ENCODE results near the gene NEURL2. TPM values are rescaled to one million over a fixed set of nuclear protein-coding genes. Genes with fewer than 3 reads are reported as not detected.

Gene NEURL2
- total RNA-seq, 4 donors from 2014 or later = 6.5 to 12.9 (median 9.5) TPM

- intact Hi-C loops (cut with DNase I; ENCODE audit: low total_unique reads) = no loop called here
- no peak for DNase-seq (ENCODE audit: low spot score in 2 of 2)
- no peak overlapping the region for H3K4me3 ChIP-seq (ENCODE audit: low read depth, poor library complexity, severe bottlenecking)
- WGBS, 2 donors = 89 to 90% methylated on average over 12 of the region's 12 CpGs
- no peak for TF ChIP-seq POLR2A (IDR thresholded peaks at IDR 0.05)
- TF ChIP-seq CTCF (IDR thresholded peaks at IDR 0.05) = peak in 1 of 3 donors; percentile 7
Measured at GRCh38 chr20:45909336-45909808, 18.4 kb upstream of the NEURL2 start.

- no peak for DNase-seq (ENCODE audit: low spot score in 2 of 2)
- WGBS, 2 donors = 92 to 98% methylated on average over 2 of the region's 2 CpGs
- no peak overlapping the region for H3K4me3 ChIP-seq (ENCODE audit: low read depth, poor library complexity, severe bottlenecking)
- no peak for TF ChIP-seq CTCF (IDR thresholded peaks at IDR 0.05)
- no peak for TF ChIP-seq POLR2A (IDR thresholded peaks at IDR 0.05)
- intact Hi-C loops (cut with DNase I; ENCODE audit: low total_unique reads) = no loop called here
Measured at GRCh38 chr20:45908084-45908483, 17.1 kb upstream of the NEURL2 start.

DNA sequence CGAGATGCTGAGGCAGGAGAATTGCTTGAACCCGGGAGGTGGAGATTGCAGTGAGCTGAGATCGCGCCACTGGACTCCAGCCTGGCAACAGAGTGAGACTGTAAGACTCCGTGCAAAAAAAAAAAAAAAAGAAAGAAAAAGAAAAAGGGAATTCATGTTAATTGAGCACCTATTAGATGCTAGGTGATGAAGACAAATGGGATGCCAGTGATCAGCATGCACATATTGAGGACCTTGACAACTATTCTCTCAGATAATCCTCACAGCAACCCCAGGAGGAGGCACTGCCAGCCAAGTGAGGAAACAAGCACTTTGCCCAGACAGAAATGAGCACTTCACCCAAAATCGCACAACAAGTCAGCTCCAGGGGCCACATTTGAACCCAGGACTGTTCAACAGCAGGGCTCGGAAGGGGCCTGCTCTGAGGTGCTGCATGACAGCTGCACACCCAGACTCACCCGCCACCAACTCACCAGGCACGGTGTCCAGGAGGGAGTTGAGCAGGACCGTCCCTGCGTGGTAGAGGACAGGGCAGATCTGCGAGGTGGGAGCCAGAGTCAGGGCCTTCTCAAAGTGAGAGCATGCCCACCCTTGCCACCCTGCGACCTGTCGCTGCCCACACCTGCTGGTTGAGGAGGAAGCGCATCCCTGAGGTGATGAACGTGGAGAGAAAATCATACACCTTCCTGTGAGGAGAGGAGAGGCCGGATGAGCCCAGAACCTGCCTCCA lies 16.4 kb upstream of the NEURL2 start:
- TF ChIP-seq POLR2A (IDR thresholded peaks at IDR 0.05) (no peak), CTCF (IDR thresholded peaks at IDR 0.05) (no peak)
- 96% methylated on average over 13 to 17 of the region's 17 CpGs for WGBS, 2 donors
- H3K4me3 ChIP-seq (ENCODE audit: low read depth, poor library complexity, severe bottlenecking) = no peak overlapping the region
- no peak for DNase-seq (ENCODE audit: low spot score in 2 of 2)
- intact Hi-C loops (cut with DNase I; ENCODE audit: low total_unique reads) = no loop called here

DNA sequence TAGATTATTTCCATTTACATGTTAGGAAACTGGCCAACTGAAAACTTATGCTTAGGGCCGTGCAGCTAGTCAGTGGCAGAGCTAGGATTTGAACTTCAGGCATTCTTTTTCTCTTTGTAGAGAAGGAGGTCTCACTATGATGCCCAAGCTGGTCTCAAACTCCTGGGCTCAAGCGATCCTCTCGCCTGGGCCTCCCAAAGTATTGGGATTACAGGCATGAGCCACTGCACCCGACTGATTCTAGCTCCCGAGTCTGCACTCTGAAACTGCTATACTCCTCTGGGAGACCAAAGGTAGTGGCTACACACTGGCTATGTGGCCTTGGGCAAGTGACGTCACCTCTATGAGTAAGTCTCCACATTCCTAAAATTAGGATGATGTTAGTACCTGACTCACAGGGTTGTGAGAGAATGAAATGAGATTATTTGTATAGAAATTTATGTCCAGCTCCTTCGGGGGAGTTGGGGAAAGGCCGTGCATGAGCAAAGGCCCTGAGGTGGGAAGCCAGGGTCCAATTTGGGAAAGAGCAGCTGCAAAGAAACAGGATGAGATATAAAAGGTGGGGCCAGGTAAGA lies 14.6 kb upstream of the NEURL2 start:
- no peak overlapping the region for H3K4me3 ChIP-seq (ENCODE audit: low read depth, poor library complexity, severe bottlenecking)
- intact Hi-C loops (cut with DNase I; ENCODE audit: low total_unique reads) = no loop called here
- no peak for DNase-seq (ENCODE audit: low spot score in 2 of 2)
- TF ChIP-seq POLR2A (IDR thresholded peaks at IDR 0.05) (no peak), CTCF (IDR thresholded peaks at IDR 0.05) (no peak)
- 84 to 85% methylated on average over 8 of the region's 8 CpGs for WGBS, 2 donors

- WGBS, 2 donors = 82 to 83% methylated on average over 12 to 16 of the region's 16 CpGs
Measured at GRCh38 chr20:45904583-45905504, 13.8 kb upstream of the NEURL2 start.

More at GRCh38 chr20:45904583-45905504, 13.8 kb upstream of the NEURL2 start:
- no peak for TF ChIP-seq POLR2A (IDR thresholded peaks at IDR 0.05)
- no peak for TF ChIP-seq CTCF (IDR thresholded peaks at IDR 0.05)
- DNase-seq (ENCODE audit: low spot score in 2 of 2) = no peak
- intact Hi-C loops (cut with DNase I; ENCODE audit: low total_unique reads) = no loop called here
- H3K4me3 ChIP-seq (ENCODE audit: low read depth, poor library complexity, severe bottlenecking) = no peak overlapping the region

Measured in lower leg skin (tissue), 4 donors.